Activated B cell treated with CpG ODN at 0.5 μM for 24 hours (primary cell): ENCODE data around the gene PLCH1. TPM values are rescaled to one million over a fixed set of nuclear protein-coding genes. Genes with fewer than 3 reads are reported as not detected.

ENCODE experiments used
- ATAC-seq: fragments of 200-7000 bp; cut with Tn5 transposase; one replicate; pipeline ENCODE4 v1.10.0; 2021; ENCODE audit warnings: low read depth, mild to moderate bottlenecking, moderate library complexity
- CTCF ChIA-PET: fragments of 350-600 bp; sonication (Branson Sonifier 250); formaldehyde crosslinking; loops from one replicate; lab custom pipeline; 2021; ENCODE audit warnings: antibody characterized with exemption; lab: Charles Lee
- POLR2A ChIA-PET: fragments of 350-600 bp; sonication (Branson Sonifier 250); formaldehyde crosslinking; loops from one replicate; lab custom pipeline; 2021; ENCODE audit warnings: antibody characterized with exemption; lab: Charles Lee
- DNase-seq: peaks from one replicate; pipeline ENCODE4 v3.0.0; 2022
- H3K27ac Mint-ChIP-seq: one replicate; pipeline ENCODE4 v1.8.0; 2020; ENCODE audit warnings: mixed read lengths
- H3K27me3 Mint-ChIP-seq: one replicate; pipeline ENCODE4 v1.8.0; 2021; ENCODE audit warnings: mixed read lengths
- H3K36me3 Mint-ChIP-seq: one replicate; pipeline ENCODE4 v1.8.0; 2021; ENCODE audit warnings: low read depth, mixed read lengths
- H3K4me1 Mint-ChIP-seq: one replicate; pipeline ENCODE4 v1.8.0; 2021; ENCODE audit warnings: mixed read lengths
- H3K4me3 Mint-ChIP-seq: one replicate; pipeline ENCODE4 v1.8.0; 2020; ENCODE audit warnings: mild to moderate bottlenecking, mixed read lengths
- H3K9me3 Mint-ChIP-seq: one replicate; pipeline ENCODE4 v1.8.0; 2020; ENCODE audit warnings: mixed read lengths
- CTCF ChIP-seq: fragments of 200-600 bp; IDR thresholded peaks from one replicate; pipeline ENCODE4 v1.8.0; 2022; ENCODE audit warnings: antibody characterized with exemption, mild to moderate bottlenecking
- intact Hi-C: fragments of 100-400 bp; cut with micrococcal nuclease; formaldehyde crosslinking; loops from one replicate; pipeline ENCODE4 v1.15.1; 2024
- total RNA-seq: library from RNA; stranded (reverse); gene quantifications from 2 replicates; pipeline ENCODE4 v1.2.3, GENCODE V29; 2022

The PLCH1 gene
- total RNA-seq, 1 donor from 2014 or later, result 0.27 TPM

GRCh38 chr3:155392138-155392537, 352.7 kb downstream of the PLCH1 start:
- H3K4me3 Mint-ChIP-seq, result no peak overlapping the region
- no peak for DNase-seq
- ChIA-PET POLR2A (no interaction called here), CTCF (no interaction called here)
- TF ChIP-seq CTCF, result no peak
- ATAC-seq, result no peak
- no peak overlapping the region for H3K27ac Mint-ChIP-seq
- no peaks in the 10 kb centered on the region for H3K36me3 Mint-ChIP-seq
- no peaks in the 10 kb centered on the region for H3K4me1 Mint-ChIP-seq
- H3K9me3 Mint-ChIP-seq, result peaks cover 9% of the 10 kb centered on the region
- intact Hi-C loops, result no loop called here
- H3K27me3 Mint-ChIP-seq, result peaks cover 5% of the 10 kb centered on the region

- ChIA-PET CTCF (no interaction called here), POLR2A (no interaction called here)
- ATAC-seq (no peak), DNase-seq (no peak)
- H3K27me3 Mint-ChIP-seq, result peaks cover 7% of the 10 kb centered on the region
- peaks cover 9% of the 10 kb centered on the region for H3K9me3 Mint-ChIP-seq
- H3K36me3 Mint-ChIP-seq, result no peaks in the 10 kb centered on the region
- H3K4me3 Mint-ChIP-seq, result no peak overlapping the region
- no peak overlapping the region for H3K27ac Mint-ChIP-seq
- no peak for TF ChIP-seq CTCF
- no peaks in the 10 kb centered on the region for H3K4me1 Mint-ChIP-seq
- intact Hi-C loops, result no loop called here
Measured at GRCh38 chr3:155391551-155391958, 353.3 kb downstream of the PLCH1 start.

- no peaks in the 10 kb centered on the region for H3K4me1 Mint-ChIP-seq
- H3K9me3 Mint-ChIP-seq, result peaks cover 9% of the 10 kb centered on the region
- no peaks in the 10 kb centered on the region for H3K36me3 Mint-ChIP-seq
- CTCF ChIA-PET, result no interaction called here
- TF ChIP-seq CTCF, result no peak
- H3K4me3 Mint-ChIP-seq, result no peak overlapping the region
- POLR2A ChIA-PET, result no interaction called here
- H3K27me3 Mint-ChIP-seq, result peaks cover 10% of the 10 kb centered on the region
- intact Hi-C loops, result no loop called here
- ATAC-seq (no peak), DNase-seq (no peak)
- no peak overlapping the region for H3K27ac Mint-ChIP-seq
Measured at GRCh38 chr3:155391104-155391503, 353.8 kb downstream of the PLCH1 start.

GRCh38 chr3:155390351-155390750, 354.5 kb downstream of the PLCH1 start:
- Mint-ChIP-seq H3K9me3 (peaks cover 6% of the 10 kb centered on the region), H3K4me3 (no peak overlapping the region), H3K36me3 (no peaks in the 10 kb centered on the region), H3K4me1 (no peaks in the 10 kb centered on the region), H3K27ac (no peak overlapping the region), H3K27me3 (peaks cover 8% of the 10 kb centered on the region)
- POLR2A ChIA-PET, result no interaction called here
- no peak for TF ChIP-seq CTCF
- no peak for DNase-seq
- CTCF ChIA-PET, result no interaction called here
- ATAC-seq, result no peak
- intact Hi-C loops, result no loop called here

GRCh38 chr3:155388417-155388816, 356.5 kb downstream of the PLCH1 start:
- Mint-ChIP-seq H3K4me3 (no peak overlapping the region), H3K4me1 (no peaks in the 10 kb centered on the region), H3K27me3 (peaks cover 6% of the 10 kb centered on the region), H3K9me3 (no peaks in the 10 kb centered on the region), H3K36me3 (no peaks in the 10 kb centered on the region), H3K27ac (no peak overlapping the region)
- intact Hi-C loops, result no loop called here
- no peak for TF ChIP-seq CTCF
- no peak for ATAC-seq
- CTCF ChIA-PET, result interaction anchor here (0.6 kb wide), 1 partner anchor 9 kb away, joined by 3 read pairs; no protein-coding TSS in a partner anchor
- POLR2A ChIA-PET, result no interaction called here
- no peak for DNase-seq
